GM12865 (cell line): ENCODE results near the gene ZNF35.

ENCODE experiments used
- DNase-seq: peaks from one replicate; pipeline ENCODE4 v3.0.0; 2010; ENCODE audit warnings: low read depth
- H3K4me3 ChIP-seq: 2 replicates; pipeline ENCODE4 v1.5.1; 2011; ENCODE audit warnings: mild to moderate bottlenecking, low read depth, low read length, control low read depth
- TF ChIP-seq, protein P1 (sequence below): IDR thresholded peaks from 2 replicates; pipeline ENCODE4 v1.5.1; 2011; ENCODE audit warnings: low read length, control low read depth, low read depth, inconsistent platforms; ENCODE audit not compliant: insufficient read depth; ENCODE audit errors: missing control alignments

ZNF35 gene

DNA sequence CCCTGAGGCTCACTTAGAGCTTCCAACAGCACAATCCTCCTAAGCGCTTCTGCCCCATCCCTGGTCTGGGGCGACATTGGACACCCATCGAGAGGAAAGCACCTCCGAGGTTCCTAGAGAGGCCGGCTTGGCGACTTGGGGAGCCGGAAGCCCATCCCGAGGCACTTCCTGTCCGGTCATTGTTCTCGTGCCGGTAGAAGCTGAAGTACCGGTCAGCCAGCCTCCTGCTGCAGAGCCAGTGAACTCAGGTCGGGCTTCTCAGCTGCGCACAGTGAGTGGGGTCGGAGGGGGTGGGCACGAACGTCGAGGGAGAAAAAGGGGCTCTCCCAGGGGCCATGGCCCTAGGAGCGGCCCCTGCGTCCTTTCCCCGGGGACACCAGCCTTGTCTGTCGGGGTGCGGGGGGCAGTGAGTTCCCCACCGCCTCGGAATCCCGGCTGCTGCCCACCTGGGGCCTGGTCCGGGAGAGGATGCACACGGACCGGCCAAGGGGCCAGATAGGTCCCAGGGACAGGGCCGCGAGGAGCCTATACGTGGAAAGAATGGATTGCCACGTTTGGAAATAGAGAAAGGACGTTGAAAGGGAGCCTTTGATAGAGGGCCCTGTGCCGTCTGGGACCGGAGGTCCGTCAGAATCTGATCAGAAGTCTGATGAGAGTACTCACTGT lies at the start of gene ZNF35:
TSS of gene ZNF35 (plus strand) at position 169 of the 666 bp plus-strand sequence. CDS start 2,336 bp downstream, outside the sequence.
- H3K4me3 ChIP-seq: peak within 1 kb of the TSS; percentile 98
- TF ChIP-seq, protein P1, sequence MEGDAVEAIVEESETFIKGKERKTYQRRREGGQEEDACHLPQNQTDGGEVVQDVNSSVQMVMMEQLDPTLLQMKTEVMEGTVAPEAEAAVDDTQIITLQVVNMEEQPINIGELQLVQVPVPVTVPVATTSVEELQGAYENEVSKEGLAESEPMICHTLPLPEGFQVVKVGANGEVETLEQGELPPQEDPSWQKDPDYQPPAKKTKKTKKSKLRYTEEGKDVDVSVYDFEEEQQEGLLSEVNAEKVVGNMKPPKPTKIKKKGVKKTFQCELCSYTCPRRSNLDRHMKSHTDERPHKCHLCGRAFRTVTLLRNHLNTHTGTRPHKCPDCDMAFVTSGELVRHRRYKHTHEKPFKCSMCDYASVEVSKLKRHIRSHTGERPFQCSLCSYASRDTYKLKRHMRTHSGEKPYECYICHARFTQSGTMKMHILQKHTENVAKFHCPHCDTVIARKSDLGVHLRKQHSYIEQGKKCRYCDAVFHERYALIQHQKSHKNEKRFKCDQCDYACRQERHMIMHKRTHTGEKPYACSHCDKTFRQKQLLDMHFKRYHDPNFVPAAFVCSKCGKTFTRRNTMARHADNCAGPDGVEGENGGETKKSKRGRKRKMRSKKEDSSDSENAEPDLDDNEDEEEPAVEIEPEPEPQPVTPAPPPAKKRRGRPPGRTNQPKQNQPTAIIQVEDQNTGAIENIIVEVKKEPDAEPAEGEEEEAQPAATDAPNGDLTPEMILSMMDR: no peak

DNA sequence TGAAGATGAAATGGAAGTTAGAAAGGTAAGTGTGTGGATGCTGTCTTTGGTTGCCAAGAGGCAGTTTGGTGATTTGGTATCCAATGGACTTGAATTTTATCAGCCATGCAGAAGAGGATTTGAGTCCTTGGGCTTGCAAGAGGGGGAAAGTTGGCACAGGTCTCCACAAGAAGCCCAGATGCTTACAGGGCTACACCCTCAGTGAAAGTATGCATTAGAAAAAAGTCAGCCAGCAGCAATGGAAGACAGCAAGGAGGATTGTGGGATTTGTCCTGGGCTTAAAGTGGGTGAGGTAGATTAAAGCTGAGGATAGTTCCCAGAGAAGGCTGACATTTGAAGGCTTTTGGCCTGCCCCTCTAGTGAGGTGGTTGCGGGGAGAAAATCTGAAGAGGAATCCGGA lies 46.8 kb upstream of the ZNF35 start:
- DNase-seq: no peak
- TF ChIP-seq, protein P1: no peak

More for the DNA sequence above, at the start of gene ZNF35:
- peak; percentile 93 for DNase-seq

DNA sequence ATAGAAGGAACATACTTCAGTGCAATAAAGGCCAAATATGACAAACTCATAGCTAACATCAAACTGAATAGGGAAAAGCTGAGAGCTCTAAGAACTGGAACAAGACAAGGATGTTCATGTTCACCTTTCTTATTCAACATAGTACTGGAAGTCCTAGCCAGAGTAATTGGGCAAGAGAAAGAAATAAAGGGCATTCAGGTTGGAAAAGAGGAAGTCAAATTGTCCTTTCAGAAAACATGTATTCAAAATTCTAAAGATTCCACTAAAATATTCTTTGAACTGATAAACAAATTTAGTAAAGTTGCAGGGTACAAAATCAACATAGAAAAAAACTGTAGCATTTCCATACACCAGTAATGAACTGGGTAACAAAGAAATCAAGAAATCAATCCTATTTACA lies 35.9 kb upstream of the ZNF35 start:
- DNase-seq: no peak
- TF ChIP-seq, protein P1: no peak
- no peak overlapping the region for H3K4me3 ChIP-seq

More for the DNA sequence above, 46.8 kb upstream of the ZNF35 start:
- no peak overlapping the region for H3K4me3 ChIP-seq

DNA sequence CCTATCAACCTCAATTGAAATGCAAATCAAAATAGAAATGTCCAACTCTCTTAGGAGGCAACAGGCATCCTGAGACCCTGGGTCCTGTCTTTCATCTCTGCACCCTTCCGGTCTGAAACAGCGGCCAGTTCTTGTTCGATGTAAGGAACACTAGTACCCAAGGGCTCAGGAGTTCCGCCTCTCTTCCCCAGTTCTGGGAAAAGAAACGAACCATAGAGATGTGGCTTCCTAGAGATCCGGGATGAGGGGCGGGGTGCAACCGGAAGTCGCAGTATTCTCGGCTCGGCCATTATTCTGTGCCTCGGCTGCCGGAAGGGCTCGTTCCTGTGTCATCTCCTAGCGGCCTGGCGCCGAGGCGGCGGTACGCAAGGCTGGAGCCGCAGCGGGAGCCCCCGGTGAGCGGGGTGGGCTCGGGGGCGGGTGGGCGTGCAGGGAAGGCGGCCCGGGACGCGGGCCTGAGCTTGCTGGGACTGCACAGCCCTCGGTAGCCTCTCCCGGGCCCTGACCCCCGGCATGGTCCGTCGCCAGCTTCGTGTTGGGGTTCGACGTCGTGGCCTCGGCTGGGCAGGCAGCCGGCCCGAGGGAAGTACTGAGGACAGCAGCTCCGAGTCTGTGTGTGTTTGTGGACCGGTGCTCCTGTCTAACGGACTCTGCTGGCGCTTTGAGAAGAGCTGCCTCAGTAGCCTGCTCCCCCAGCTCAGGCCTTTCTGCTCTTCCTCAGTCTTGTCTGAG lies 23.6 kb upstream of the ZNF35 start, which contains the start of gene ZNF197:
TSS of gene ZNF197 (plus strand) at position 288 of the 732 bp plus-strand sequence. CDS start 4,119 bp downstream, outside the sequence.
- DNase-seq: peak; percentile 84
- H3K4me3 ChIP-seq: peak within 1 kb of the TSS; percentile 72
- TF ChIP-seq, protein P1: peak; percentile 9

DNA sequence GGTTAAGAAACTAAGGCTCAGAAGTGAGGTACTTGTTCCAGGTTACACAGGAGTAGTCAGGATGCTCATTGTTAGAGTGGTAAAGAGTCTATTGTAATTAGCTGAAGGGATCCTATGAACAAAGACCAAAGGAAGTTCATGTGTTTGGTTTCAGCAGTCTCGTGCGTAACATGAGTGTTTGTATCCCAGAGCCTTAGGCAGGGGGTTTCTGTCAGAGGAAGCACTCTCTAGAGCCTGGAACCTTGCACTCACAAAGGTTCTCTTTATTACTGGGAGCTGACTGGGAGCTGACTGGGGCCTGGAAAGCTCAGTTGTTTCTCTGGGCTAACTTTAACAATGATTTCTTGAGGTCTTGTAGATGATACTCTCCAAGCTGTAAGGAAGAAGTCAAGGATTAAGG lies 19.8 kb upstream of the ZNF35 start:
- no peak for DNase-seq
- H3K4me3 ChIP-seq: no peak overlapping the region
- TF ChIP-seq, protein P1: no peak

DNA sequence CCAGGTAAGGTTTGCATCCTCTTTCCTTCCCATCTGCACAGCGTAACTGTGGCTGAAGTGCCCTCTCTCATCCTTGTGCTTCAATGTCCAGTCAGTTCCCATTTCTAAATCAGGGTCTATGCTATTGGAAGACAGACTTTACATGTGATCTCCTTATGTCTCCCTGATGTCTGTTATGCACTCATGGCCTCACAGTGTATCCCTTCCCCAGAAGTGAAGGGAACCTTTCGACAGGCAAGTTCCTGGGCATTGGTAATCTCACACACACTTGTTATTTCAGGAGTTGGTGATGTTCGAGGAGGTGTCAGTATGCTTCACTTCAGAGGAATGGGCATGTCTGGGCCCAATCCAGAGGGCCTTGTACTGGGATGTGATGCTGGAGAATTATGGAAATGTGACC lies 16.3 kb upstream of the ZNF35 start:
- no peak overlapping the region for H3K4me3 ChIP-seq
- TF ChIP-seq, protein P1: no peak
- no peak for DNase-seq
